MM.1S (cell line): Measurements from ENCODE around the gene SNU13.

Source experiments
- DNase-seq: peaks from one replicate; pipeline ENCODE4 v3.0.0-alpha.2; 2015
- H2AFZ ChIP-seq: fragments of 300-600 bp; sonication (generic); 2 replicates; pipeline ENCODE4 v1.6.0; 2016; ENCODE audit warnings: antibody characterized with exemption, low read length
- H3F3A ChIP-seq: fragments of 300-600 bp; sonication (generic); 2 replicates; pipeline ENCODE4 v1.6.1; 2016; ENCODE audit warnings: mild to moderate bottlenecking, antibody characterized with exemption, low read length, moderate library complexity, mixed read lengths; ENCODE audit not compliant: insufficient read depth
- H3K27ac ChIP-seq: fragments of 300-600 bp; sonication (generic); 2 replicates; pipeline ENCODE4 v1.5.1; 2016; ENCODE audit warnings: mild to moderate bottlenecking, low read length
- H3K27me3 ChIP-seq: fragments of 300-600 bp; sonication (generic); replicated peaks from 2 replicates; pipeline ENCODE4 v1.6.0; 2016; ENCODE audit warnings: low read length; ENCODE audit not compliant: insufficient read depth
- H3K36me3 ChIP-seq: fragments of 300-600 bp; sonication (generic); replicated peaks from 2 replicates; pipeline ENCODE4 v1.6.1; 2016; ENCODE audit warnings: mild to moderate bottlenecking, low read length, mixed read lengths; ENCODE audit not compliant: insufficient read depth
- H3K4me1 ChIP-seq: fragments of 300-600 bp; sonication (generic); 2 replicates; pipeline ENCODE4 v1.6.1; 2016; ENCODE audit warnings: low read length, mixed read lengths
- H3K4me2 ChIP-seq: fragments of 300-600 bp; sonication (generic); 2 replicates; pipeline ENCODE4 v1.6.0; 2016; ENCODE audit warnings: low read depth, low read length
- H3K4me3 ChIP-seq: fragments of 300-600 bp; sonication (generic); 2 replicates; pipeline ENCODE4 v1.5.1; 2016; ENCODE audit warnings: low read length, mixed read lengths
- H3K79me2 ChIP-seq: fragments of 300-600 bp; sonication (generic); 2 replicates; pipeline ENCODE4 v1.6.1; 2016; ENCODE audit warnings: mixed run types, low read length, mixed read lengths
- H3K9ac ChIP-seq: fragments of 300-600 bp; sonication (generic); 2 replicates; pipeline ENCODE4 v1.6.1; 2016; ENCODE audit warnings: low read length, mixed read lengths
- H3K9me2 ChIP-seq: fragments of 300-600 bp; sonication (generic); replicated peaks from 2 replicates; pipeline ENCODE4 v1.6.1; 2016; ENCODE audit warnings: mild to moderate bottlenecking, low read length, mixed read lengths; ENCODE audit not compliant: insufficient read depth
- H3K9me3 ChIP-seq: fragments of 300-600 bp; sonication (generic); replicated peaks from 2 replicates; pipeline ENCODE4 v1.6.1; 2016; ENCODE audit warnings: mild to moderate bottlenecking, low read length, mixed read lengths; ENCODE audit not compliant: insufficient read depth
- H4K20me1 ChIP-seq: fragments of 300-600 bp; sonication (generic); 2 replicates; pipeline ENCODE4 v1.6.1; 2016; ENCODE audit warnings: mild to moderate bottlenecking, low read length, moderate library complexity, mixed read lengths; ENCODE audit not compliant: insufficient read depth
- EZH2 ChIP-seq: fragments of 300-600 bp; sonication (generic); optimal IDR thresholded peaks from 2 replicates; pipeline ENCODE3; 2017; ENCODE audit warnings: low read depth, mild to moderate bottlenecking, antibody characterized with exemption, low read length, mixed read lengths
- EZH2phosphoT487 ChIP-seq: fragments of 300-600 bp; sonication (generic); IDR thresholded peaks from 2 replicates; pipeline ENCODE4 v1.6.1; 2018; ENCODE audit warnings: antibody characterized with exemption, low read length
- TF ChIP-seq, protein P1 (sequence below): fragments of 300-600 bp; sonication (generic); IDR thresholded peaks from 2 replicates; pipeline ENCODE4 v1.5.1; 2016; ENCODE audit warnings: antibody characterized with exemption, low read length, mixed read lengths

Gene SNU13

DNA sequence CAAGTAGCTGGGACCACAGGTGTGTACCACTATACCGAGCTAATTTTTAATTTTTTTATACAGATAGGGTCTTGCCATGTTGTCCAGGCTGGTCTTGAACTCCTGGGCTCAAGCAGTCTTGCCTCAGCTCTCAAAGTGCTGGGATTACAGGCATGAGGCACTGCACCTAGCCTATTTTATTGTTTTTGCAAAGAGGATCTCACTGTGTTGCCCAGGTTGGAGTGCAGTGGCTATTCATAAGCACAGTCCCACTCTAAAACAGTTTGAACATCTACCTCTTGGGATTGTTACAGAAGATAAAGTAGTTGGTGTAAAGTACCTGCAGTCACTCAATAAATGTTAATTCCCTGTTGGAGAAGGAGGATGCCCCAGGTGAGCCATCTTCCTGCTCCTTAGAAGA is 38.4 kb downstream of the SNU13 start:
- Histone ChIP-seq H2AFZ (no peak overlapping the region), H3K36me3 (peaks cover 11% of the 10 kb centered on the region; the same call in 1 of the 2 replicates), H3K9me3 (no peaks in the 10 kb centered on the region), H3K4me3 (no peak overlapping the region), H3K27ac (no peak overlapping the region), H3K27me3 (no peaks in the 10 kb centered on the region), H3K4me1 (peaks cover 30% of the 10 kb centered on the region), H3K4me2 (no peak overlapping the region), H4K20me1 (no peaks in the 10 kb centered on the region), H3K9ac (no peak overlapping the region), H3K79me2 (peaks cover 69% of the 10 kb centered on the region), H3F3A (peaks cover 26% of the 10 kb centered on the region), H3K9me2 (no peaks in the 10 kb centered on the region)
- TF ChIP-seq EZH2 (no peak), EZH2phosphoT487 (no peak)
- TF ChIP-seq, protein P1, sequence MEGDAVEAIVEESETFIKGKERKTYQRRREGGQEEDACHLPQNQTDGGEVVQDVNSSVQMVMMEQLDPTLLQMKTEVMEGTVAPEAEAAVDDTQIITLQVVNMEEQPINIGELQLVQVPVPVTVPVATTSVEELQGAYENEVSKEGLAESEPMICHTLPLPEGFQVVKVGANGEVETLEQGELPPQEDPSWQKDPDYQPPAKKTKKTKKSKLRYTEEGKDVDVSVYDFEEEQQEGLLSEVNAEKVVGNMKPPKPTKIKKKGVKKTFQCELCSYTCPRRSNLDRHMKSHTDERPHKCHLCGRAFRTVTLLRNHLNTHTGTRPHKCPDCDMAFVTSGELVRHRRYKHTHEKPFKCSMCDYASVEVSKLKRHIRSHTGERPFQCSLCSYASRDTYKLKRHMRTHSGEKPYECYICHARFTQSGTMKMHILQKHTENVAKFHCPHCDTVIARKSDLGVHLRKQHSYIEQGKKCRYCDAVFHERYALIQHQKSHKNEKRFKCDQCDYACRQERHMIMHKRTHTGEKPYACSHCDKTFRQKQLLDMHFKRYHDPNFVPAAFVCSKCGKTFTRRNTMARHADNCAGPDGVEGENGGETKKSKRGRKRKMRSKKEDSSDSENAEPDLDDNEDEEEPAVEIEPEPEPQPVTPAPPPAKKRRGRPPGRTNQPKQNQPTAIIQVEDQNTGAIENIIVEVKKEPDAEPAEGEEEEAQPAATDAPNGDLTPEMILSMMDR: no peak
- no peak for DNase-seq

DNA sequence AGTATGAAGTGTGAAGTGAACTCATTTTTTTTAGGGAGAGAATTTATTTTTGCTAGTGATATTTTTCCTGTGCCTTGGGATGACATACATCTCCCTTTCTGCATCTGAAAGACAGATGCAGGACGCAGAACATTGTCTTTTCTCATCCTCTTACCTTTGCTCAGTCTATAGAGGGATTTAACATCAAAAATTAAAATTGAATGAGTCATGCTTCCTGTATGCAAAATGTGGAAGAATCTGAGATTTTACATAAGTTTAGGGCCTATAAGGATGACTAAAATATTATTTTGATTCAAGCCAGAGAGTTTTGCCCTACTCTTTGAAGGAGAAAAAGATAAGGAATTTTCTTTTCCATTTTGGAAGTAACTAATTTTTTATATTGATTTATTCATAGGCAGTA is 40.2 kb downstream of the SNU13 start:
- Histone ChIP-seq H3K4me2 (no peak overlapping the region), H3K9me3 (no peaks in the 10 kb centered on the region), H3K9me2 (no peaks in the 10 kb centered on the region), H4K20me1 (no peaks in the 10 kb centered on the region), H3K27me3 (no peaks in the 10 kb centered on the region), H3K9ac (no peak overlapping the region), H3K36me3 (peaks cover 10% of the 10 kb centered on the region; the same call in 1 of the 2 replicates), H3K79me2 (peaks cover 69% of the 10 kb centered on the region), H2AFZ (no peak overlapping the region), H3F3A (peaks cover 12% of the 10 kb centered on the region), H3K4me1 (peaks cover 13% of the 10 kb centered on the region), H3K4me3 (no peak overlapping the region), H3K27ac (no peak overlapping the region)
- DNase-seq: no peak
- TF ChIP-seq, protein P1: no peak
- TF ChIP-seq EZH2: no peak
- TF ChIP-seq EZH2phosphoT487: no peak

DNA sequence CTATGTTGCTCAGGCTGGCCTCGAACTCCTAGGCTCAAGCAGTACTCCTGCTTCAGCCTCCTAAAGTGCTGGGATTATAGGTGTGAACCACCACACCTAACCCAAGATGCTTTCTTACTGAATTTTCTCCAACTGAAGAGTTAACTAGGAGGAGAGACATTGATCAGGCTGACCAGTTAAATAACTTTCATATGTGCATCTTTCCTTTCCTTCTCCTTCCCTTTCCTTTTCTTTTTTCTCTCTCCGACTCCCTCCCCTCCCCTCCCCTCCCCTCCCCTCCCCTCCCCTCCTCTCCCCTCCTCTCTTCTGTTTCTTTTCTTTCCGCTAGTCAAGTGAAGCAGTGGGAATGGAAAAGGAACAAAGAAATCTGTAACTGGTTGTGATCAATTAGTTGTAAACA is 40.9 kb downstream of the SNU13 start:
- H3K4me3 ChIP-seq: no peak overlapping the region
- peaks cover 7% of the 10 kb centered on the region; the same call in 1 of the 2 replicates for H3K4me1 ChIP-seq
- H3K9me3 ChIP-seq: no peaks in the 10 kb centered on the region
- H3K27ac ChIP-seq: no peak overlapping the region
- DNase-seq: no peak
- H3K27me3 ChIP-seq: no peaks in the 10 kb centered on the region
- peaks cover 5% of the 10 kb centered on the region for H3F3A ChIP-seq
- peaks cover 71% of the 10 kb centered on the region for H3K79me2 ChIP-seq
- no peak overlapping the region for H2AFZ ChIP-seq
- no peaks in the 10 kb centered on the region for H4K20me1 ChIP-seq
- H3K9me2 ChIP-seq: no peaks in the 10 kb centered on the region
- no peak for TF ChIP-seq EZH2phosphoT487
- no peak for TF ChIP-seq EZH2
- TF ChIP-seq, protein P1: no peak
- H3K36me3 ChIP-seq: peaks cover 10% of the 10 kb centered on the region; the same call in 1 of the 2 replicates
- H3K9ac ChIP-seq: no peak overlapping the region
- no peak overlapping the region for H3K4me2 ChIP-seq
